Measurements from ENCODE around the gene ABCA7. TPM values are rescaled to one million over a fixed set of nuclear protein-coding genes. Genes with fewer than 3 reads are reported as not detected.
A peak's percentile ranks its signal among the peaks of the same experiment; 100 is the strongest.
"Not testable (repeated sequence)": the region's sequence is repeated elsewhere in the genome, so short reads cannot be mapped to it uniquely, and the experiment has no call there.

The ABCA7 gene
- total RNA-seq, 2 donors from 2014 or later, result 34.3 to 37.1 TPM

DNA sequence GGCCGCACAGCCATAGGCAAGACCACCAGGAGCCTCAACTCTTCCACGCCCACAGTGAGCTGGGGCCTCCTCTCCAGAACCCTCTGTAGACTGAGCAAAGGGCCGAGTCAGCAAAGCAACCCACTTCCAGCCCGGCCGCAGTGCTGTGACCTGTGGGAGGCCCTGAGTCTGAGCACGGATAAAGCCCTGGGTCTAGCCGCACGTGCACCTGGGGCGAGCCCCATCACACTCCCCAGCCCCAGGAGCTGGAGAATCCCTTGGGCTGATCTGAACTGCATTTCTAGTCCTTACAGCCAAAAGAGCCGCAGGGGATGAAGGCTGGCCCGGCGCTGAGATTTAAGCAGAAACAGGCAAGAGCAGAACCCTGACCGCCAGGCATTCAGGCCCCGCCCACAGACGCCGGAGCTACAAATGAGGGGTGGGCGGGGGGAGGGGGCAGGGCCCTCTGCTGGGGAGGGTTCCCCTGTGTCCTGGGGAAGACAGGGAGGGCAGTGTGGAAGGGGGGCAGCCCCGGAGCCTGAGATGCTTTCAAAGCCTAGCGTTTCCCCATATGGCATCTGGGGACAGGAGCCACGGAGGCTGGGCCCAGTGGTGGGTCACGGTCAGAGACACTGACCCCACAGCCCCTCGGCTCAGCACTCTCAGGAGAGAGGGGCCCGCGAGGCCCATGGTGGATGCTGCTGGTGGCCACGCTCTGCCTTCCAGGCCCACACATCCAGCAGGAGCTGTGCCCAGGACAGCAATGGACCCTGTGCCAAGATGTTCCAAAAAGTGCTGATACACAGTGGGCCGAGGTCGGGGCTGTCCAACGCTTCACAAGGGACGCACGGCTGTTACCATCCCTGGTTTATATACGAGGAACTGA, 23.9 kb upstream of the ABCA7 start:
- no peaks in the 10 kb centered on the region for H3K9me3 Mint-ChIP-seq
- DNase-seq (no peak), ATAC-seq (replicated peaks in 1 of 2) (no peak)
- no peak overlapping the region for H3K27ac Mint-ChIP-seq
- H3K4me1 Mint-ChIP-seq (ENCODE audit: low read depth), result peaks cover 27% of the 10 kb centered on the region
- no peak overlapping the region for H3K4me3 Mint-ChIP-seq
- peaks cover 0 to 5% of the 10 kb centered on the region in 2 donors for H3K36me3 Mint-ChIP-seq (ENCODE audit: insufficient read depth in 2 of 2)
- no peaks in the 10 kb centered on the region for H3K27me3 Mint-ChIP-seq (ENCODE audit: low read depth)

- Mint-ChIP-seq H3K36me3 (ENCODE audit: insufficient read depth in 2 of 2) (peaks cover 0 to 10% of the 10 kb centered on the region in 2 donors), H3K4me3 (peak overlapping the region in 1 of 2 donors; percentile 54)
Observed at GRCh38 chr19:1016647-1017114, 23.2 kb upstream of the ABCA7 start.

GRCh38 chr19:1017115-1017905, 22.6 kb upstream of the ABCA7 start:
- ATAC-seq (replicated peaks in 1 of 2) (no peak), DNase-seq (no peak)
- Mint-ChIP-seq H3K9me3 (no peaks in the 10 kb centered on the region), H3K27ac (peak overlapping the region; percentile 77), H3K4me3 (peak overlapping the region; percentile 54 to 93), H3K27me3 (ENCODE audit: low read depth) (no peaks in the 10 kb centered on the region), H3K36me3 (ENCODE audit: insufficient read depth in 2 of 2) (peaks cover 0 to 10% of the 10 kb centered on the region in 2 donors), H3K4me1 (ENCODE audit: low read depth) (peaks cover 36% of the 10 kb centered on the region)

More at GRCh38 chr19:1016647-1017114, 23.2 kb upstream of the ABCA7 start:
- H3K4me1 Mint-ChIP-seq (ENCODE audit: low read depth), result peaks cover 33% of the 10 kb centered on the region
- no peaks in the 10 kb centered on the region for H3K27me3 Mint-ChIP-seq (ENCODE audit: low read depth)
- peak overlapping the region; percentile 70 for H3K27ac Mint-ChIP-seq
- no peak for DNase-seq
- H3K9me3 Mint-ChIP-seq, result no peaks in the 10 kb centered on the region
- ATAC-seq (replicated peaks in 1 of 2), result no peak

DNA sequence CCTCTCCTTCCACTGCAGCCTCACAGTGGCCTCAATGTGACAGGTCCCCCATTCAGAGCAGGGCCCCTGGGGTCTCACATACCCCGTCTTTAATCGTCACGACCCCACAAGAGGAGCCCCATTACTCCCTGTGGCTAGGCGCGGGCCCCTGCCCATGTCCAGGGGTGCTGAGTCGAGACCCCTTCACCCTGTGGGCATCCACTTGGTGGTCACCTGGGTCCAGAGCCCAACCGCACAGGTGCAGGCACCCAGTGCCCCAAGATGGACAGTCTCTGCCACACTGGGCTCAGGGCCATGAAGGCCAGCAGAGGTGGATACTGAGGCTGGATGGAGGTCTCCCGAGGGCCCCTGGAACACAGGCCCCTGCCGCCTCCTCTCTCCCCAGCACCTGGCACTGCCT, 22.0 kb upstream of the ABCA7 start:
- H3K9me3 Mint-ChIP-seq, result no peaks in the 10 kb centered on the region
- H3K4me3 Mint-ChIP-seq, result peak overlapping the region; percentile 54 to 93
- peaks cover 42% of the 10 kb centered on the region for H3K4me1 Mint-ChIP-seq (ENCODE audit: low read depth)
- peak overlapping the region; percentile 77 for H3K27ac Mint-ChIP-seq
- peaks cover 0 to 10% of the 10 kb centered on the region in 2 donors for H3K36me3 Mint-ChIP-seq (ENCODE audit: insufficient read depth in 2 of 2)
- H3K27me3 Mint-ChIP-seq (ENCODE audit: low read depth), result no peaks in the 10 kb centered on the region
- no peak for ATAC-seq (replicated peaks in 1 of 2)
- no peak for DNase-seq

- DNase-seq, result no peak
- H3K4me1 Mint-ChIP-seq (ENCODE audit: low read depth), result peaks cover 42% of the 10 kb centered on the region
- H3K36me3 Mint-ChIP-seq (ENCODE audit: insufficient read depth in 2 of 2), result peaks cover 0 to 10% of the 10 kb centered on the region in 2 donors
- peak overlapping the region; percentile 93 to 95 for H3K4me3 Mint-ChIP-seq
- no peak for ATAC-seq (replicated peaks in 1 of 2)
- H3K9me3 Mint-ChIP-seq, result no peaks in the 10 kb centered on the region
- no peak overlapping the region for H3K27ac Mint-ChIP-seq
- H3K27me3 Mint-ChIP-seq (ENCODE audit: low read depth), result no peaks in the 10 kb centered on the region
Observed at GRCh38 chr19:1018393-1018792, 21.5 kb upstream of the ABCA7 start.

- no peaks in the 10 kb centered on the region for H3K9me3 Mint-ChIP-seq
- ATAC-seq (replicated peaks in 1 of 2) (no peak), DNase-seq (no peak)
- peak overlapping the region; percentile 93 to 95 for H3K4me3 Mint-ChIP-seq
- no peak overlapping the region for H3K27ac Mint-ChIP-seq
- H3K27me3 Mint-ChIP-seq (ENCODE audit: low read depth), result no peaks in the 10 kb centered on the region
- peaks cover 42% of the 10 kb centered on the region for H3K4me1 Mint-ChIP-seq (ENCODE audit: low read depth)
- H3K36me3 Mint-ChIP-seq (ENCODE audit: insufficient read depth in 2 of 2), result peaks cover 0 to 10% of the 10 kb centered on the region in 2 donors
Observed at GRCh38 chr19:1018932-1019615, 20.8 kb upstream of the ABCA7 start.

GRCh38 chr19:1019616-1019961, 20.3 kb upstream of the ABCA7 start:
- ATAC-seq (replicated peaks in 1 of 2), result no peak
- Mint-ChIP-seq H3K9me3 (no peaks in the 10 kb centered on the region), H3K4me1 (ENCODE audit: low read depth) (peaks cover 42% of the 10 kb centered on the region), H3K27me3 (ENCODE audit: low read depth) (no peaks in the 10 kb centered on the region), H3K36me3 (ENCODE audit: insufficient read depth in 2 of 2) (peaks cover 0 to 10% of the 10 kb centered on the region in 2 donors), H3K27ac (no peak overlapping the region), H3K4me3 (peak overlapping the region; percentile 93 to 95)
- no peak for DNase-seq

- Mint-ChIP-seq H3K36me3 (ENCODE audit: insufficient read depth in 2 of 2) (peaks cover 0 to 10% of the 10 kb centered on the region in 2 donors), H3K27me3 (ENCODE audit: low read depth) (no peaks in the 10 kb centered on the region), H3K4me3 (peak overlapping the region; percentile 93 to 95), H3K9me3 (no peaks in the 10 kb centered on the region), H3K27ac (peak overlapping the region; percentile 91), H3K4me1 (ENCODE audit: low read depth) (peaks cover 45% of the 10 kb centered on the region)
- ATAC-seq (replicated peaks in 1 of 2) (no peak), DNase-seq (no peak)
Observed at GRCh38 chr19:1019980-1020867, 19.7 kb upstream of the ABCA7 start.

DNA sequence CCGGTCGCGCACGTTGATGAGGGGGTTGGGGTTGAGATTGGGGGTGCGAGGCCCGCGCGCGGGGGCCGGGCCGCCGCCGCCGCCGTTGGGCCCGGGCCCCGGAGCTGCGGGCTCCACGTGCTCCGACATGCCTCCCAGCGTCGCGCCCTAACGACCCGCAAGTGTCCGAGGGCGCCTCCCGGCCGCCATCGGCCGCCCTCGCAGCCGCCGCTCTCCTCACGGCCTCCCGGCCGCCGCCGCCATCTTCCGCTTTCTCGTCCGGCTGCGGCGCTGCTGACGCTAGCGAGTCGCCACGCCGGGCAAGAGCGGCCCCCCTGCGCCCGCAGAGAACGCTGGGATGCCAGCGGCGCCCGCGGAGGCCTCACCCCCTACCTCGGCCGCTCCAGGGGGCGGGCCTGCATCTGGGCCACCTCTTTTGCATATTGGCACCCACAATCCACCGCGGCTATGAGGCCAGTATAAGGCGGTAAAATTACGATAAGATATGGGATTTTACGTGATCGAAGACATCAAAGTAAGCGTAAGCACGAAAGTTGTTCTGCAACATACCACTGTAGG, 19.0 kb upstream of the ABCA7 start, which contains the start of gene TMEM259:
TMEM259 (minus strand) TSS at position 256 of the 558 bp plus-strand sequence; CDS start at position 129, 127 bp downstream.
- peaks cover 49% of the 10 kb centered on the region for H3K4me1 Mint-ChIP-seq (ENCODE audit: low read depth)
- peaks cover 0 to 10% of the 10 kb centered on the region in 2 donors for H3K36me3 Mint-ChIP-seq (ENCODE audit: insufficient read depth in 2 of 2)
- no peaks in the 10 kb centered on the region for H3K27me3 Mint-ChIP-seq (ENCODE audit: low read depth)
- peak within 1 kb of the TSS; percentile 100 for H3K27ac Mint-ChIP-seq
- DNase-seq (peak; percentile 98), ATAC-seq (replicated peaks in 1 of 2) (peak; percentile 86 to 89)
- peak within 1 kb of the TSS; percentile 93 to 95 for H3K4me3 Mint-ChIP-seq
- no peaks in the 10 kb centered on the region for H3K9me3 Mint-ChIP-seq

DNA sequence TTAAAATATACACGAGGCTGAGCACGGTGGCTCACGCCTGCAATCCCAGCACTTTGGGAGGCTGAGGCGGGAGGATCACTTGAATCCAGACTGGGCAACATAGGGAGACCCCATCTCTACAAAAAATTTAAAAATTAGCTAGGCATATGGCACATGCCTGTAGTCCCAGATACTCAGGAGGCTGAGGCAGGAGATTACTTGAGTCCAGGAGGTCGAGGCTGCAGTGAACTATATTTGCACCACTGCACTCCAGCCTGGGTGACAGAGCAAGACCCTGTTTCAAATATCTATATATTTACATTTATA, 16.1 kb upstream of the ABCA7 start:
- not testable (repeated sequence) for H3K27ac Mint-ChIP-seq, H3K9me3 Mint-ChIP-seq, H3K4me3 Mint-ChIP-seq

GRCh38 chr19:1025080-1025479, 14.8 kb upstream of the ABCA7 start:
- H3K4me3 Mint-ChIP-seq, result peak overlapping the region in 1 of 2 donors; percentile 1
- H3K4me1 Mint-ChIP-seq (ENCODE audit: low read depth), result peaks cover 36% of the 10 kb centered on the region
- not testable (repeated sequence) for H3K27ac Mint-ChIP-seq; H3K36me3 Mint-ChIP-seq (ENCODE audit: insufficient read depth in 2 of 2); H3K9me3 Mint-ChIP-seq; ATAC-seq (replicated peaks in 1 of 2); H3K27me3 Mint-ChIP-seq (ENCODE audit: low read depth)
- DNase-seq, result peak in 1 of 2 donors; percentile 38

More for the DNA sequence above, 16.1 kb upstream of the ABCA7 start:
- H3K4me1 Mint-ChIP-seq (ENCODE audit: low read depth), result peaks cover 34% of the 10 kb centered on the region
- not testable (repeated sequence) for H3K27me3 Mint-ChIP-seq (ENCODE audit: low read depth); H3K36me3 Mint-ChIP-seq (ENCODE audit: insufficient read depth in 2 of 2); ATAC-seq (replicated peaks in 1 of 2); DNase-seq

All from activated T-cell treated with anti-CD3 and anti-CD28 coated beads, Interleukin-2, amount 50 U/mL, for 72 hours (primary cell).